GM21515 (cell line): ENCODE results near the gene SCLT1.

Experiments
- ATAC-seq: cut with Tn5 transposase; IDR thresholded peaks from one replicate; pipeline ENCODE4 v1.9.1; 2021; ENCODE audit not compliant: unreplicated experiment

The SCLT1 gene

GRCh38 chr4:128877934-128878333 is 215.4 kb downstream of the SCLT1 start:
- no peak for ATAC-seq

DNA sequence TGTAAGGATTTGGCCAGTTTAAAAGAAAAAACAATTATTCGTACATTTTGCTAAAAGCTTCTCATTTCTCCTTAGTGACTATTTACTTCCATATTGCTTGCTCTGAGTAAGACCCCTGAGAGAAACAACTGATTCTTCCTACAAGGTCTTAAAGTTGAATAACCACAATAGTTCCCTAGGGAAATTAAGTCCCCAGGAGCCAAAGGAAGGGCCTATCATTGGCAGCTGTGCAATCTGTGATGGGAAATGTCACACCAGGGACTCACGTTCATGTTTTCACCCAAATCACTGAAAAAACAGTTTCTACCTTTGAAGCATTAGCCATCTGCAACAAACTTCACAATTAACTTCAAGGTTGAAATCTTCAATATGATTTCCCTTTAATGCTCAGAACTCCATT is 217.1 kb downstream of the SCLT1 start:
- no peak for ATAC-seq

DNA sequence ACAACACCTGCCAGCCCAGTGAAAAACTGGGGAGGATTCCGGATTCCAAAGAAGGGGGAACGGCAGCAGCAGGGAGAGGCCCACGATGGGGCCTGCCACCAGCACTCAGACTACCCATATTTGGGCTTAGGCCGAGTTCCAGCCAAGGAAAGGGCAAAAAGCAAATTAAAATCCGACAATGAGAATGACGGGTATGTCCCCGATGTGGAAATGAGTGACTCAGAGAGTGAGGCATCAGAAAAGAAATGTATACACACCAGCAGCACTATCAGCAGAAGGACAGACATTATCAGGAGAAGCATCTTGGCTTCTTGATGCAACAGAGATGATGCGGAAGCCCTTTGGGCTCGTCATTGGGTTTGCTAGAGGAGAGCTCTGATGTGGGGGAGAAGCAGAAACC is 221.4 kb downstream of the SCLT1 start:
- ATAC-seq = no peak

- ATAC-seq = no peak
Observed at GRCh38 chr4:128869776-128870509, 223.4 kb downstream of the SCLT1 start.

GRCh38 chr4:128868758-128869157 is 224.6 kb downstream of the SCLT1 start:
- ATAC-seq = no peak

- ATAC-seq = no peak
Observed at GRCh38 chr4:128866691-128867090, 226.6 kb downstream of the SCLT1 start.

- ATAC-seq = no peak
Observed at GRCh38 chr4:128866269-128866668, 227.1 kb downstream of the SCLT1 start.

DNA sequence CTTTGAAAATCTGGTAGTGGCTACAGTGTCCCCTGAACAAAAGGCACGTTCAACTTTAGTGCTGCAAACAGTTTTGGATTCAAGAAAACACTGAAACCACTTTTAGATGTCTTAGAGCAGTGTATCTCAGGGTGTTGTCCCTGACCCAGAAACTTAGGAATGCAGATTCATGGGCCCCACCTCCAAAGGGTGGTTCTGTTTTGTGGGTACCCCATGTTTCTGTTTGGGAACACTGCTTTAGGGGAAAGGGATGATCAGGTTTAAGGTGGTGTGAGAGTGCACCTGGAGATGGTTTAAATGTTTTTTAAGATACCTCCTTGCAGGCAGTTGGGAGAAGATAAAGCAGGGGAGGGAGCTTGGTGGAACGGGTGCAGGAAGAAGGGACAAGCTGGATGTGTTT is 228.2 kb downstream of the SCLT1 start:
- no peak for ATAC-seq

DNA sequence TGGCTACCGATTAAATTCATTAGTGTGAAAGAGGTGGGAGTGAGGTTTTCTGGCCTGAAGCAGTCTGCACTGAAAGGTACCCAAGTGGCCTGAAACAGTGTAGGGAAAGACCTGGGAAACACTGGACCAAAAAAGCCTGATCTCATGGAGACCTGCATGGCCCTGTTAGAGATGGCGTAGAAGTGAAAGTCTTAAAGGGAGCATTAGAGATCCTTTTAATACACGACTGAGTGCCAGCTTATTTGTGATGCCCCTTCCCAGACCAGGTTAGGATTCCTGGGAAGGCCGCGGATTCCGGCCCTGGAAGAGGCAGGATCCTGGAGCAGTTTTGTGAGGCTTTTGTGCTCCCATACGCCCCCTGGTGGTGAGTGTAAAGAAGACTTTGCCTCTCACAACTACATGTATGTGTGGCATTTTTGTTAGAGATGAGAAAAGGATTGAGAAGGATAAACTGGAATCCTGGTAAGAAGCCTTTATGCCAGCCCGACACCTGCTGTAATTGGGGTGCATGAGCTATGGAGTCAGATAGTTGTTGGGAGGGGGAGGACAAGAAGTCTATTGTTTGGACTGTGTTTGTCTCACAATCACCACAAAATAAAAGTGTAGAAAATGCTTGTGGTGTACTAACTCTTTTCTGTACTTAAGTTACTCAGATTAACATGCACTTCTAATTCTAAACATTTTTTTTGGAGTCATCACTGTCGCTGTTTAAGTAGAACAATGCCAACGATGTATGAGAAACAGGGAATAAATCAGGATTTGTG is 229.8 kb downstream of the SCLT1 start:
- peak; percentile 36 for ATAC-seq

GRCh38 chr4:128862608-128863311 is 230.6 kb downstream of the SCLT1 start:
- peak; percentile 48 for ATAC-seq

GRCh38 chr4:128861856-128862518 is 231.4 kb downstream of the SCLT1 start:
- peak; percentile 8 for ATAC-seq

GRCh38 chr4:128859887-128860677 is 233.3 kb downstream of the SCLT1 start:
- no peak for ATAC-seq

GRCh38 chr4:128858879-128859671 is 234.3 kb downstream of the SCLT1 start:
- no peak for ATAC-seq

GRCh38 chr4:128856246-128856645 is 237.1 kb downstream of the SCLT1 start:
- no peak for ATAC-seq

DNA sequence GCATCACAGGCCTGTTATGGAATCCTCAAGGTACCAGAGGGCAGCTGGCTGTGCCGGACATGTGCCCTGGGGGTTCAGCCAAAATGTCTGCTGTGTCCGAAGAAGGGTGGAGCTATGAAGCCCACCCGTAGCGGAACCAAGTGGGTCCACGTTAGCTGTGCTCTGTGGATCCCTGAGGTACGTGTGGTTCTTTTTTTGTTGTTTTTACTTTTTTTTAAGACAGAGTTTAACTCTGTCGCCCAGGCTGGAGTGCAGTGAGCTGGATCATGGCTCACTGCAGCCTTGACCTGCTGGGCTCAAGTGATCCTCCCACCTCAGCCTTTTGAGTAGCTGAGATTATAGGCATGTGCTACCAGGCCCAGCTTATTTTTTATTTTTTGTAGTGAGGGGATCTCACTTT is 237.7 kb downstream of the SCLT1 start:
- ATAC-seq = no peak

- no peak for ATAC-seq
Observed at GRCh38 chr4:128854433-128854832, 238.9 kb downstream of the SCLT1 start.

DNA sequence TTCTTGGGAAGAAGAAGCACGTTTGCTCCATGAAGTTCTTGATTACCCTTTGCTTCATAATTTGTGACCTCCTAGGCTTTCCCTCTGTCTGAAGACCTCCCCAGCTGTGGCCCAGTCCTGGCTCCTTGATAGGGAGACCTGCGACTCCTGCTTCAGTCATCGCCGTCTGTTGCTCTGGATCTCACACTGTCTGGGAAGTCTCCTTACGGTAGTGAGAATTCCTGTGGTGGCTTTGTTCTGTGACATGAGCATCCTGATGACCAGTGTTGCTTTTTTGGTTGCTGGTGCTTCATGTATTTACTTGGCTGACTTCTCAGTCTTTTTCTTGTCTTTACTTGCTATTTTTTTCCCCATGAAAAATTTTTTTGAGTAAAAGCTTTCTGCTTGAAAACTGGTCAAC is 239.6 kb downstream of the SCLT1 start:
- ATAC-seq = no peak

DNA sequence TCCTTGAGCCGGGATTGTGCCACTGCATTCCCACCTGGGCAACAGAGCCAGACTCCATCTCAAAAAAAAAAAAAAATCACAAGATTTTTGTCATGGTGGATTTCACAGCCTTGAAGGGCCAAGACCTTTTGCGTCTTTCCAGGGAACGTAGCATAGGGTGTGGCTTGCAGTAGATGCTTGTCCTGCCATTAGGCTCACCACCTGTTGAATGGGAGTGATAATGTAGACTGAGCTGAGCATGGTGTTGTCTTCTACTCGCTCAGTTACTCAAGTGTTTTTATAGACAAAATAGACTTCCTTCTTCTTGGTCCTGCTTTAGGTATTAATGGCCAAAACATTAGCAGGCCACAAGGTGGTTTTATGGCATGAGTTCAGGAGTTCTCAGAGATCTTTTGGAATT is 243.1 kb downstream of the SCLT1 start:
- ATAC-seq = no peak

DNA sequence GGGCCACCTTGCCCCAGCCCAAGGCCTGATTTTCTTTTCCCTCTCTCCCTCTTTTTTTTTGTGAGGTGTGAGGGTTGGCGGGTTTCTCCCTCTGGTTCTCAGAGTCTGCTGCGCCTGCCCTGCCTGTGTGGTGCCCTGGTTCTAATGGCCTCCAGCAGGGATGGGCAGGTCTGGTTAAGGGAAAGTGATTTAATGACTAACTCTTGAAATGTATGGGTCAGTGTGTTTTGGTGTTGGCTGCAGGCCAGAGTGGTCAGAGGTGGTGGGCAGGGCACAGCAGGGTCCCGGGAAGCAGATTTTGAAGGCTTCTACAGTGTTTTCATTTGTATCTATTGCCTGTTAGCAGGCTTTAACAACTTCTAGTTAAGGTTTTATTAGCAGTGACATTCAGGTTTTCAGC is 244.9 kb downstream of the SCLT1 start:
- ATAC-seq = no peak
